IMR-90 (cell line): ENCODE measurements around the gene TSPEAR. TPM values are rescaled to one million over a fixed set of nuclear protein-coding genes. Genes with fewer than 3 reads are reported as not detected.
"Not testable (repeated sequence)": the region's sequence is repeated elsewhere in the genome, so short reads cannot be mapped to it uniquely, and the experiment has no call there.

ENCODE experiments used
- ATAC-seq: fragments of 200-7000 bp; cut with Tn5 transposase; 2 replicates; pipeline ENCODE4 v1.9.1; 2020; ENCODE audit warnings: low read depth, mild to moderate bottlenecking, moderate library complexity
- BruUV-seq: library from RNA; stranded (reverse); fragments of 400-500 nt; replicated peaks from 2 replicates; lab custom pipeline; 2021; lab: Mats Ljungman, UMichigan
- CTCF ChIA-PET: fragments of 300-600 bp; formaldehyde crosslinking; extraction: SDS; loops from one replicate; lab custom pipeline; 2021; ENCODE audit warnings: antibody characterized with exemption; lab: Yijun Ruan, JAX
- POLR2A ChIA-PET: fragments of 300-600 bp; sonication (Branson Sonifier 250); formaldehyde crosslinking; loops from one replicate; lab custom pipeline; 2022; ENCODE audit warnings: antibody characterized with exemption; ENCODE audit not compliant: unreplicated experiment; lab: Charles Lee
- DNase-seq: peaks from one replicate; pipeline ENCODE4 v3.0.0; 2013
- H2AFZ ChIP-seq: replicated peaks from 2 replicates; pipeline ENCODE3; 2013; ENCODE audit warnings: low read length, mild to moderate bottlenecking; ENCODE audit not compliant: poor library complexity
- H2AK5ac ChIP-seq: 2 replicates; pipeline ENCODE4 v1.6.1; 2013; ENCODE audit warnings: low read depth, low read length, inconsistent platforms
- H2AK9ac ChIP-seq: replicated peaks from 2 replicates; pipeline ENCODE3; 2013; ENCODE audit warnings: mild to moderate bottlenecking, low read depth, low read length, moderate library complexity; ENCODE audit not compliant: poor library complexity
- H2BK120ac ChIP-seq: 2 replicates; pipeline ENCODE4 v1.6.1; 2013; ENCODE audit warnings: low read depth, low read length, inconsistent platforms
- H2BK15ac ChIP-seq: 3 replicates; pipeline ENCODE4 v1.6.1; 2013; ENCODE audit warnings: low read depth, low read length, inconsistent platforms
- H2BK20ac ChIP-seq: 2 replicates; pipeline ENCODE4 v1.6.1; 2013; ENCODE audit warnings: low read depth, mild to moderate bottlenecking, inconsistent platforms, low read length, moderate library complexity
- H2BK5ac ChIP-seq: 2 replicates; pipeline ENCODE4 v1.6.1; 2013; ENCODE audit warnings: mild to moderate bottlenecking, low read depth, low read length, inconsistent platforms; ENCODE audit not compliant: poor library complexity, severe bottlenecking
- H3K14ac ChIP-seq: replicated peaks from 2 replicates; pipeline ENCODE4 v1.6.1; 2013; ENCODE audit warnings: low read depth, low read length, inconsistent platforms
- H3K18ac ChIP-seq: 2 replicates; pipeline ENCODE4 v1.6.1; 2013; ENCODE audit warnings: low read depth, low read length, control low read depth
- H3K23ac ChIP-seq: 2 replicates; pipeline ENCODE4 v1.6.1; 2013; ENCODE audit warnings: low read depth, low read length, inconsistent platforms
- H3K27ac ChIP-seq: 2 replicates; pipeline ENCODE4 v1.5.1; 2013; ENCODE audit warnings: mild to moderate bottlenecking, control low read depth, low read length; ENCODE audit not compliant: insufficient read depth
- H3K27me3 ChIP-seq: 2 replicates; pipeline ENCODE4 v1.6.1; 2013; ENCODE audit warnings: low read length; ENCODE audit not compliant: control insufficient read depth, insufficient read depth
- H3K36me3 ChIP-seq: 2 replicates; pipeline ENCODE4 v1.6.1; 2013; ENCODE audit warnings: low read length, mixed read lengths; ENCODE audit not compliant: control insufficient read depth, insufficient read depth
- H3K4ac ChIP-seq: 2 replicates; pipeline ENCODE4 v1.6.1; 2013; ENCODE audit warnings: low read depth, low read length, inconsistent platforms
- H3K4me1 ChIP-seq: 2 replicates; pipeline ENCODE4 v1.6.1; 2013; ENCODE audit warnings: low read length, mixed read lengths; ENCODE audit not compliant: control insufficient read depth, insufficient read depth
- H3K4me2 ChIP-seq: 2 replicates; pipeline ENCODE4 v1.6.1; 2013; ENCODE audit warnings: low read depth, mild to moderate bottlenecking, control low read depth, low read length, moderate library complexity
- H3K4me3 ChIP-seq: 2 replicates; pipeline ENCODE4 v1.5.1; 2013; ENCODE audit warnings: low read depth, mild to moderate bottlenecking, control low read depth, low read length, moderate library complexity; ENCODE audit not compliant: insufficient read depth
- H3K56ac ChIP-seq: 2 replicates; pipeline ENCODE4 v1.6.1; 2013; ENCODE audit warnings: low read length, inconsistent platforms; ENCODE audit not compliant: insufficient read depth; ENCODE audit errors: extremely low read depth
- H3K79me1 ChIP-seq, 2 experiments: 2 replicates each; pipeline ENCODE4 v1.6.1; 2013; ENCODE audit warnings: low read length in 2 of 2, inconsistent platforms in 1 of 2, low read depth in 1 of 2
- H3K9ac ChIP-seq: 2 replicates; pipeline ENCODE4 v1.6.1; 2013; ENCODE audit warnings: low read depth, low read length, control low read depth
- H3K9me1 ChIP-seq: 2 replicates; pipeline ENCODE4 v1.6.1; 2013; ENCODE audit warnings: low read length, inconsistent platforms; ENCODE audit not compliant: insufficient read depth
- H3K9me3 ChIP-seq: 2 replicates; pipeline ENCODE4 v1.6.1; 2013; ENCODE audit warnings: low read length; ENCODE audit not compliant: control insufficient read depth, insufficient read depth
- H4K20me1 ChIP-seq: 2 replicates; pipeline ENCODE4 v1.6.1; 2013; ENCODE audit warnings: low read length, inconsistent platforms; ENCODE audit not compliant: insufficient read depth
- H4K5ac ChIP-seq: 2 replicates; pipeline ENCODE4 v1.6.1; 2013; ENCODE audit warnings: mild to moderate bottlenecking, low read depth, low read length, control low read depth
- H4K8ac ChIP-seq, 2 experiments: 2 replicates each; pipeline ENCODE4 v1.6.1; 2013; ENCODE audit warnings: low read depth in 2 of 2, low read length in 2 of 2, control low read depth in 1 of 2, inconsistent platforms in 1 of 2
- H4K91ac ChIP-seq: 2 replicates; pipeline ENCODE4 v1.6.1; 2013; ENCODE audit warnings: low read depth, low read length, inconsistent platforms; ENCODE audit not compliant: insufficient read depth
- CHD1 ChIP-seq: IDR thresholded peaks from 2 replicates; pipeline ENCODE4 v1.6.1; 2012; ENCODE audit warnings: low read depth, low read length, improper control_type of control experiment
- MXI1 ChIP-seq: IDR thresholded peaks from 2 replicates; pipeline ENCODE4 v1.6.1; 2012; ENCODE audit warnings: low read depth, mild to moderate bottlenecking, low read length, moderate library complexity, borderline replicate concordance
- NFE2L2 ChIP-seq: fragments of 150-350 bp; IDR thresholded peaks from 2 replicates; pipeline ENCODE4 v1.6.1; 2016; ENCODE audit warnings: low read depth, mild to moderate bottlenecking, low read length
- RCOR1 ChIP-seq: IDR thresholded peaks from 2 replicates; pipeline ENCODE4 v1.6.1; 2012; ENCODE audit warnings: mild to moderate bottlenecking, low read length, improper control_type of control experiment; ENCODE audit not compliant: insufficient replicate concordance
- RFX5 ChIP-seq: IDR thresholded peaks from 2 replicates; pipeline ENCODE4 v1.8.0; 2012; ENCODE audit warnings: low read depth, mild to moderate bottlenecking, low read length, moderate library complexity
- USF2 ChIP-seq: fragments of 150-350 bp; IDR thresholded peaks from 2 replicates; pipeline ENCODE4 v1.6.1; 2017; ENCODE audit warnings: mild to moderate bottlenecking, antibody characterized with exemption, low read length, low read depth
- WGBS, 2 experiments: methylation state at CpG; one replicate each; pipeline versions ENCODE4 v1.1.5 to v1.1.7; 2013; ENCODE audit warnings: missing lambda C conversion rate in 2 of 2; ENCODE audit not compliant: insufficient read length in 1 of 2; ENCODE audit errors: extremely low coverage in 2 of 2; 5-methylcytosine and 5-hydroxymethylcytosine counted together
- dilution Hi-C: fragments of 300-500 bp; cut with HindIII; formaldehyde crosslinking; loops from one replicate; pipeline ENCODE4 v1.14.3; 2018; ENCODE audit warnings: low sequenced_read_pairs; ENCODE audit not compliant: unreplicated experiment
- in situ Hi-C: fragments of 300-500 bp; cut with MboI; formaldehyde crosslinking; loops from 3 replicates; pipeline ENCODE4 v1.14.3; 2019; ENCODE audit warnings: low sequenced_read_pairs, inconsistent platforms, mixed read lengths
- intact Hi-C: fragments of 100-400 bp; cut with micrococcal nuclease; formaldehyde crosslinking; loops from 2 replicates; pipeline ENCODE4 v1.10.0; 2022
- polyA plus RNA-seq, 3 experiments: library from polyadenylated mRNA; depleted of rRNA; stranded (reverse); fragments of >200 nt; gene quantifications; 2 replicates each; pipeline ENCODE4 v1.2.3, GENCODE V29; 2012; ENCODE audit warnings: low replicate concordance in 1 of 3
- total RNA-seq: library from RNA; depleted of rRNA; stranded (reverse); fragments of >200 nt; gene quantifications from 2 replicates; pipeline ENCODE4 v1.2.3, GENCODE V29; 2012

TSPEAR gene
- total and polyA plus RNA-seq, 2 of the 4 experiments (the other 2 are of a cell fraction): not detected

GRCh38 chr21:44611551-44611950 is 99.8 kb downstream of the TSPEAR start:
- Histone ChIP-seq H2BK5ac (no peak overlapping the region), H4K91ac (no peak overlapping the region), H2AFZ (no peak overlapping the region), H3K4me3 (no peak overlapping the region), H2BK15ac (no peak overlapping the region), H3K14ac (no peak overlapping the region), H2AK5ac (no peak overlapping the region), H3K4me2 (no peak overlapping the region), H3K27me3 (no peaks in the 10 kb centered on the region; the same call in 1 of the 2 replicates), H3K4me1 (no peaks in the 10 kb centered on the region), H3K36me3 (no peaks in the 10 kb centered on the region), H2BK120ac (no peak overlapping the region), H4K20me1 (no peaks in the 10 kb centered on the region), H2BK20ac (no peak overlapping the region), H2AK9ac (no peak overlapping the region), H4K8ac (no peak overlapping the region), H3K4ac (no peak overlapping the region), H3K23ac (no peak overlapping the region), H3K9me3 (peaks cover 13% of the 10 kb centered on the region), H3K27ac (no peak overlapping the region), H3K79me1 (no peaks in the 10 kb centered on the region), H3K56ac (no peak overlapping the region), H3K9ac (no peak overlapping the region), H4K5ac (no peak overlapping the region), H3K18ac (no peak overlapping the region), H3K9me1 (no peaks in the 10 kb centered on the region)
- TF ChIP-seq RCOR1: no peak
- TF ChIP-seq USF2: no peak
- TF ChIP-seq MXI1: no peak
- TF ChIP-seq NFE2L2: no peak
- TF ChIP-seq RFX5: no peak
- no peak for TF ChIP-seq CHD1
- in situ Hi-C loops (no loop called here), intact Hi-C loops (no loop called here), dilution Hi-C loops (no loop called here)
- BruUV-seq: no TSS peak
- no peak for ATAC-seq
- CTCF ChIA-PET: no interaction called here
- no peak for DNase-seq
- no CpG with 5 or more reads among the region's 4 CpGs for WGBS, 2 experiments
- POLR2A ChIA-PET: no interaction called here

- dilution Hi-C loops, in situ Hi-C loops: not testable (repeated sequence)
Observed at GRCh38 chr21:44610157-44610843, 101.1 kb downstream of the TSPEAR start.

More at GRCh38 chr21:44610157-44610843, 101.1 kb downstream of the TSPEAR start:
- CTCF ChIA-PET, H3K79me1 ChIP-seq, H2AFZ ChIP-seq, H3K4me3 ChIP-seq, H2BK20ac ChIP-seq, H3K9me1 ChIP-seq, H2BK5ac ChIP-seq, H3K27me3 ChIP-seq, H4K91ac ChIP-seq, H3K14ac ChIP-seq, H4K8ac ChIP-seq, H3K18ac ChIP-seq, H3K4ac ChIP-seq, H2BK15ac ChIP-seq, intact Hi-C loops, POLR2A ChIA-PET, H3K4me1 ChIP-seq, H3K4me2 ChIP-seq, H2AK9ac ChIP-seq, H3K23ac ChIP-seq, H2AK5ac ChIP-seq, ATAC-seq, H4K20me1 ChIP-seq, H3K9ac ChIP-seq, H3K56ac ChIP-seq, H2BK120ac ChIP-seq, BruUV-seq, DNase-seq, H3K36me3 ChIP-seq, H3K27ac ChIP-seq, H4K5ac ChIP-seq: not testable (repeated sequence)
- no CpG with 5 or more reads among the region's 7 CpGs for WGBS, 2 experiments
- H3K9me3 ChIP-seq: peaks cover 13% of the 10 kb centered on the region
